H1 (cell line): ENCODE results near the gene NLK. TPM values are rescaled to one million over a fixed set of nuclear protein-coding genes. Genes with fewer than 3 reads are reported as not detected.

Source experiments
- BACH1 ChIP-seq: IDR thresholded peaks from 2 replicates; pipeline ENCODE4 v1.6.1; 2012; ENCODE audit warnings: low read length, improper control_type of control experiment
- CEBPB ChIP-seq: IDR thresholded peaks from 2 replicates; pipeline ENCODE4 v1.6.1; 2012; ENCODE audit warnings: low read depth, low read length
- CHD1 ChIP-seq: IDR thresholded peaks from 2 replicates; pipeline ENCODE4 v1.6.1; 2012; ENCODE audit warnings: low read depth, low read length, improper control_type of control experiment
- CTBP2 ChIP-seq: IDR thresholded peaks from 2 replicates; pipeline ENCODE4 v1.7.0; 2011; ENCODE audit warnings: borderline replicate concordance, mild to moderate bottlenecking, moderate library complexity, mixed read lengths, low read length; ENCODE audit not compliant: insufficient read depth, insufficient read length
- E2F6 ChIP-seq: IDR thresholded peaks from 2 replicates; pipeline ENCODE4 v1.6.1; 2012; ENCODE audit warnings: inconsistent platforms
- EZH2 ChIP-seq: fragments of 200-600 bp; sonication (generic); IDR thresholded peaks from 2 replicates; pipeline ENCODE4 v1.7.1; 2012; ENCODE audit warnings: low read depth, mild to moderate bottlenecking, moderate library complexity, low read length, inconsistent platforms; ENCODE audit not compliant: severe bottlenecking
- RNF2 ChIP-seq: fragments of 200-900, 300-1000 bp; sonication (generic); IDR thresholded peaks from 2 replicates; pipeline ENCODE4 v1.7.1; 2016; ENCODE audit warnings: borderline replicate concordance, low read depth, mild to moderate bottlenecking, antibody characterized with exemption, low read length; ENCODE audit not compliant: poor library complexity, severe bottlenecking; ENCODE audit errors: missing control alignments
- SIRT6 ChIP-seq: IDR thresholded peaks from one replicate; pipeline ENCODE4 v1.7.1; 2012; ENCODE audit warnings: low read length, inconsistent platforms
- SP4 ChIP-seq: IDR thresholded peaks from 2 replicates; pipeline ENCODE4 v1.6.1; 2012; ENCODE audit warnings: low read length, inconsistent platforms
- TAF7 ChIP-seq: optimal IDR thresholded peaks from 2 replicates; pipeline ENCODE3; 2011; ENCODE audit warnings: low read depth, mild to moderate bottlenecking, inconsistent platforms, low read length, moderate library complexity, borderline replicate concordance
- polyA plus RNA-seq, 7 experiments: library from polyadenylated mRNA; depleted of rRNA in 3 of 7; stranded (reverse) in 5 of 7; unstranded in 2 of 7; fragments of >200 nt in 5 of 7; fragments of 200-250 nt in 2 of 7; gene quantifications; 1 replicate in 5 of 7; 2 replicates in 1 of 7; 4 replicates in 1 of 7; pipeline versions ENCODE4 v1.2.1 to v1.2.3, GENCODE V29; 2011 to 2013; ENCODE audit warnings: missing spikeins in 2 of 7, mixed read lengths in 2 of 7
- total RNA-seq: library from RNA; stranded (reverse); fragmentation: NEBNext Ultra II Directional; extraction: Animal tissue kit (Norgen Biotek cat#: 25700); gene quantifications from 2 replicates; pipeline ENCODE4 v1.2.1, GENCODE V29; 2021

The NLK gene
- total and polyA plus RNA-seq, 2 of the 8 experiments (the other 6 are each of a cell fraction or from before 2014, with no cell fraction given), result 30.8 to 49.9 TPM

GRCh38 chr17:28227316-28228108, 185.0 kb downstream of the NLK start (continued):
- peak; percentile 48 for TF ChIP-seq E2F6
- no peak for TF ChIP-seq EZH2
- TF ChIP-seq SP4, result no peak; the same call in 1 of the 2 replicates
- no peak for TF ChIP-seq BACH1
- TF ChIP-seq CTBP2, result no peak
- TF ChIP-seq SIRT6, result no peak
- no peak for TF ChIP-seq CHD1
- TF ChIP-seq CEBPB, result no peak
- TF ChIP-seq RNF2, result no peak
- TF ChIP-seq TAF7, result peak; percentile 13
